ENCODE measurements around the gene METTL8.

DNA sequence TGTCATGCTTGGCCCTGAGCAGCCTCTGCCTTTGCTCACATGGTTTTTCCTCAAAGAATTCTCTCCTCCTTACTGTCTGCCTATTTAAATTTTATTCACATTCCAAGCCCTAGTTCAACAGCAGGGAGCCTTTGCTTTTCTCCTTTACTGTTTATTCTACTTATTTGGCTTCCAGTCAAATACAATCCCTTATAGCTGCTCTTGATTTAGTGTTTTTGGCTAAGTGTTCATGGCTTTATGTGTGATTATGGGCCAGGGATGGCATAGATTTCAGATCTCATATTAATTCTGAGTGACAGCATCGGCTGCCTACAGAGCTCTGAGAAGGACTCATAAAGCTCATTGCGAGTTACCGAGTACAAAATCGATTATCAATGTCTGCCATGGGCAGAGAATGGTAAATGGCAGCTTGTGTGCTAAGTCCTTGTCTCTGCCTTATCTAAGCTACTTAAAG is 106.7 kb downstream of the METTL8 start:
- TF ChIP-seq, protein P1, sequence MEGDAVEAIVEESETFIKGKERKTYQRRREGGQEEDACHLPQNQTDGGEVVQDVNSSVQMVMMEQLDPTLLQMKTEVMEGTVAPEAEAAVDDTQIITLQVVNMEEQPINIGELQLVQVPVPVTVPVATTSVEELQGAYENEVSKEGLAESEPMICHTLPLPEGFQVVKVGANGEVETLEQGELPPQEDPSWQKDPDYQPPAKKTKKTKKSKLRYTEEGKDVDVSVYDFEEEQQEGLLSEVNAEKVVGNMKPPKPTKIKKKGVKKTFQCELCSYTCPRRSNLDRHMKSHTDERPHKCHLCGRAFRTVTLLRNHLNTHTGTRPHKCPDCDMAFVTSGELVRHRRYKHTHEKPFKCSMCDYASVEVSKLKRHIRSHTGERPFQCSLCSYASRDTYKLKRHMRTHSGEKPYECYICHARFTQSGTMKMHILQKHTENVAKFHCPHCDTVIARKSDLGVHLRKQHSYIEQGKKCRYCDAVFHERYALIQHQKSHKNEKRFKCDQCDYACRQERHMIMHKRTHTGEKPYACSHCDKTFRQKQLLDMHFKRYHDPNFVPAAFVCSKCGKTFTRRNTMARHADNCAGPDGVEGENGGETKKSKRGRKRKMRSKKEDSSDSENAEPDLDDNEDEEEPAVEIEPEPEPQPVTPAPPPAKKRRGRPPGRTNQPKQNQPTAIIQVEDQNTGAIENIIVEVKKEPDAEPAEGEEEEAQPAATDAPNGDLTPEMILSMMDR (IDR thresholded peaks at IDR 0.05 in 2 of 3, conservative IDR thresholded peaks at IDR 0.05 in 1 of 3; ENCODE audit: borderline replicate concordance in 1 of 3, insufficient read depth in 1 of 3, low read depth in 2 of 3, low read length in 2 of 3) = no peak
- no peak for TF ChIP-seq POLR2A (IDR thresholded peaks at IDR 0.05; ENCODE audit: borderline replicate concordance, extremely low read depth, insufficient read depth, insufficient read length)

Measured in HCT116 (cell line).